Stimulated activated CD8-positive, alpha-beta memory T cell treated with anti-CD3 and anti-CD28 coated beads, Interleukin-7, amount 100 ng/mL, for 1 hour (primary cell): ENCODE measurements around the gene ZNF705A.
"Not testable (repeated sequence)": the region's sequence is repeated elsewhere in the genome, so short reads cannot be mapped to it uniquely, and the experiment has no call there.

Experiments
- DNase-seq, 2 donors: peaks; one replicate each; pipeline ENCODE4 v3.0.0-alpha.2; 2020; ENCODE audit warnings: low read depth in 2 of 2

ZNF705A gene

GRCh38 chr12:8156845-8157244, at the start of gene ZNF705A:
Gene ZNF705A, plus strand, starts transcription at chr12:8157015. Its CDS starts 15,611 bp downstream, at chr12:8172626.
- DNase-seq: no peak

GRCh38 chr12:8108808-8109398, 47.9 kb upstream of the ZNF705A start:
- peak; percentile 59 to 64 for DNase-seq

GRCh38 chr12:8113117-8113516, 43.7 kb upstream of the ZNF705A start:
- DNase-seq: not testable (repeated sequence)

DNA sequence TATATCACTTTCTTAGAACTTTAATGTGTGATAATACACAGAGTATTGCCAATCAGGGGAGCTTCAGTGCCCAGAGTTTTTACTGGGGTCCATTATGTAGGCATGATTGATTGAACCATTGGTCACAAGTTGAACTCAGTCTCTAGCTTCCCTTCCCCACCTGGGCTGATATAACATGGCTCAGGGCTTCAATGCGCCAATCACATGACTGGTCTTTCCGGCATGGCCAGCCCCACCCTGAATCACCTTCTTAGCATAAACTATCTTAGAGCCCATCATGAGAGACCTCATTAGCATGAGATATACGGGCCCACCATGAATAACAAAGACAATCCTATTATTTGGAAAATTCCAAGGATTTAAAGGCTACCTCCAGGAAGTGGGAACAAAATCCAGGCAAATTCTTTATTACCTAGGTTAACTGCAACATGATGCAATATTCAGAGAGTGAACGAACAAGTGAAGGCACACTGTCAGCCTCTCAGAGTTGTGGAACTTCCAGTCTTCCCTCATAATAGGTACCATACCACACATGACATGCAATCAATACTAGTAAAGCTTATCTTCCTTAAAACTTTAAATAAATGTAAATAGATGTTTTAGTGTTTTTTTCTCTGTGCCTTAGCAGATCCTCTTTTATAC, 36.6 kb upstream of the ZNF705A start:
- no peak for DNase-seq

DNA sequence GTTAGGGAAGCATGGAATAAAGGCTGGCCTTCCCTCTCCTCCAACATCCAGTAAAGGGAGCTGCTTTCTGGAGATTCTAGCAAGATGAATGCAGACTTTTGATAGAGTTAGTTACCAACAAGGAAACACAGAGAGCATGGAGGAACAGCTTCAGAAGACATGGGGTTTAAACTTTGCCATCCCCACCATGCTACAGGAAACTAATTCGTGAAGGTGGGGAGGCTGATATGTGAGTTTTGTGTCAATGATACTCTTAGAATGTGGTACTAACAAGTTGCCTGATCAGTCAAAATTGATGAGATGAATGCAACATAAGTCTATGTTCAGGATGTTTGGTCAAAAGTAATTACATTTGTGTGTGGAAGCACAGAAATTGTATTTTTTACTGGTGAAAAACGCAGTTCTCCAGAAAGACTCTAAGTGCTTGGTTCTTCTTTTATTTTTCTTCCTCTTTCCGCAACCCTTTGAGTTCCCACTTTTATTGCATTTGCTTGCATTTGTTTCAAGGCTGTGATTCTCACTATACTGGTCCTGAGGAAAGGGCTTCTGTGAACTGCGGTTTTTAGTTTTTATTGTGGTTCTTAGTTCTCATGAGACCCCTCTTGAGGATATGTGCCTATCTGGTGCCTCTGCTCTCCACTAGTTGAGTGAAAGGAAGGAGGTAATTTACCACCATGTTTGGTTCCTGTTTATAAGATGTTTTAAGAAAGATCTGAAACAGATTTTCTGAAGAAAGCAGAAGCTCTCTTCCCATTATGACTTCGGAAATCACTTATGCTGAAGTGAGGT, 33.5 kb upstream of the ZNF705A start, which contains the start of gene CLEC4A:
Gene CLEC4A, plus strand, starts transcription at position 494 of the 789 bp plus-strand sequence. Its CDS starts 262 bp downstream, at position 756.
- DNase-seq: no peak

DNA sequence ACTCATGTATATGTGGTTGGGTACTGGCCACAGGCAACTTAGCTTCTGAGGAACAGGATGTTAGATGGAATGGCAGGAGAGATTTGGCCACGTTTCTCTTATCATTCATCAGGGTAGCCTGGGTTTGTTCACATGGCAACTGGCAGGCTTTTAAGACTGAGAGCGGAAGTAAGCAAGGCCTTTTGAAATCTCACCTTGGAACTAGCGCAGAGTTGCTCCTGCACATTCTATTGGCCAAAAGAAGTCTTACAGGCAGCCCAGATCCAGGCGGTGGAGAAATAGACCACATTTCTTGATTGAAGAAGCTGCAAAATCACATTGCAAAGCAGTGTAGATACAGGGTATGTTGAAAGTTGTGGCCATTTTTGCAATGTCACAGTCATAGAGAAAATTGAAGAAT, 29.7 kb upstream of the ZNF705A start:
- DNase-seq: no peak

DNA sequence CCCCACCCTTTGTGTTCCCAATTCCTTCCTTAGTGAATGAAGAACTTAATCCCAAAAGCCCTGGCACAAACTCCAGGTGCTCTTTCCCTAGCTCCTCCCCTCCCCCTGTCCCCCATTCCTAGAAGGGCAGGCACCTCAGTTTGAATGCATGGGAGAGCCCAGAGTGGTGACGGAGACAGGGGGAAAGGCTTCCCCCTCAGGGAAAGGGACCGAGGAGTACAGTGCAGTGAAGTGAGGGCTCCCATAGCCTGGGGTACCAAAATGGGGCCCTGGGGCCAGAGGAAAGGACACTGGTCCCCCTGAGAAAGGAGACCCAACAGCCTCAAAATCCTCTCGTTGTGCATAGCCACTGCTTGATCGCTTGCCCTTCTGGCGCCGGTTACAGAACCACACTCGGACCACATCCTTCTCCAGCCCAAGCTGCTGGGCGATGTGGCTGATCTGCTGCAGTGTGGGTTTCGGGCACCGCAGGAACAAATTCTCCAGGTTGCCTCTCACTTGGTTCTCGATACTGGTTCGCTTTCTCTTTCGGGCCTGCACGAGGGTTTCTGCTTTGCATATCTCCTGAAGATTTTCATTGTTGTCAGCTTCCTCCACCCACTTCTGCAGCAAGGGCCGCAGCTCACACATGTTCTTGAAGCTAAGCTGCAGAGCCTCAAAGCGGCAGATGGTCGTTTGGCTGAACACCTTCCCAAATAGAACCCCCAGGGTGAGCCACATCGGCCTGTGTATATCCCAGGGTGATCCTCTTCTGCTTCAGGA, 23.0 kb upstream of the ZNF705A start:
- not testable (repeated sequence) for DNase-seq

- not testable (repeated sequence) for DNase-seq
Observed at GRCh38 chr12:8134398-8134930, 22.4 kb upstream of the ZNF705A start.

GRCh38 chr12:8141647-8142046, 15.2 kb upstream of the ZNF705A start:
- DNase-seq: not testable (repeated sequence)

- no peak for DNase-seq
Observed at GRCh38 chr12:8143261-8143660, 13.6 kb upstream of the ZNF705A start.

GRCh38 chr12:8145754-8146441, 10.9 kb upstream of the ZNF705A start:
- no peak for DNase-seq

DNA sequence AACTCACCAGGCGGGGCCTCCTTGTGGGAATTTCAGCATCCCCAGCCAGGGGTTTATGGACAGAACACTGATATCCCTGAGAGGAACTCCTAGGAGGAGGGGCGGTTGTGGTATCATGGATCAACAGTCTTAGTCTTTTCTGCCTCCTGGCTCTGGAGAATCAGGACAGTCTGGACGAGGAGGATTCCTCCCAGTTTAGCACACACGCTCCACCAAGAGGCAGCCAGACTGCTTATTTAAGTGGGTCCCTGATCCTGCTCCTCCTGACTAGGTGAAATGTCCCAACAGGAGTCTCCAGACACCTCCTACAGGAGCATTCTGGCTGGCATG, 10.4 kb upstream of the ZNF705A start:
- DNase-seq: no peak

- DNase-seq: no peak
Observed at GRCh38 chr12:8154526-8154925, 2.3 kb upstream of the ZNF705A start.

- no peak for DNase-seq
Observed at GRCh38 chr12:8156416-8156815, 399 bp upstream of the ZNF705A start.

- no peak for DNase-seq
Observed at GRCh38 chr12:8157484-8158198, 826 bp downstream of the ZNF705A start.

DNA sequence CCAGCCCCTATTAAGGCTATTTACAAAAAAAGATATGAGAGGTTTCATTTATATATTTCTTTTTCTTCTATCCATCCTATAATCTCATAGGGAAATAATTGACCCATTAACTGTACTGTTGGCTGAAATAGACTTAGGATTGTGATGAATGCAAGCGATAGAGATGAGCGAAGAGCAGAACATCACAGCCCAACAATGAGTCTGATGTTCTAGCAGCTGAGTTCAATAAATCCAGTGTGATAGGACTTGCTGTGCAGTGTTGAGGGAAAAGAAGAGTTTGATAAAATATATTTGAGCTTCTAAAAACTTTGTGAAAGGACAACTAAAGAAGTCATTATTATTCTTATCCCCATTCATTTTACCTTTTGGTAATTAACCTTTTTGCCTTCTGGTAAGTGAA, 16.1 kb downstream of the ZNF705A start:
- not testable (repeated sequence) for DNase-seq

DNA sequence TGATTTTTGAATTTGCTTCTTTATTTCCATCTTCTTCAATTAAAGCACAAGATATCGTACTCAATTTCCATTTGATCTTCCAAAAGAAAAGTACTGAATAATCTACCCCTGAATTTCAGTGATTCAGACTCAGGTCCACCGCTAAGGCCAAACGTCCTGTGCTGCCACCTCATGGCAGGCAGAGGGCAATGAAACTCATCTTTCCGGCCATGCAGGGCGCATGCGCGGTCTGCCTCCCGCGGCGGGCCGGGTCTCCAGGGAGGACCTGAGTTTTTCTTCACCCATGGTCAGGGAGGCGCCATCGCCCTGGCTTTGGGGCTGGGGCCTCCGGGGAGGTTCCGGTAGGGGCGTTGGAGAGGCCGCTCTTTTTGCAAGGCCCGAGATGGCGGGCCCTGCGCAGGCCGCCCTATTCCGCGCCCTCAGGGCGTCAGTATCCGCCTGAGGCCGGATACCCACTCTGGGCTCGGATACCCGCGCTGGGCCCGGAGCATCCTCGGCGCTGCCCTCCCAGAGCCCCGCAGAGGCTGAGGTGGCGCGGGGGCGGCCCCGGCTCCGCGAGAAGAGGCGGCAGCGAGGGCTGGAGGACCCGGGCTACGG, 23.3 kb downstream of the ZNF705A start:
- peak; percentile 37 to 66 for DNase-seq

- DNase-seq: not testable (repeated sequence)
Observed at GRCh38 chr12:8181271-8181670, 24.5 kb downstream of the ZNF705A start.

DNA sequence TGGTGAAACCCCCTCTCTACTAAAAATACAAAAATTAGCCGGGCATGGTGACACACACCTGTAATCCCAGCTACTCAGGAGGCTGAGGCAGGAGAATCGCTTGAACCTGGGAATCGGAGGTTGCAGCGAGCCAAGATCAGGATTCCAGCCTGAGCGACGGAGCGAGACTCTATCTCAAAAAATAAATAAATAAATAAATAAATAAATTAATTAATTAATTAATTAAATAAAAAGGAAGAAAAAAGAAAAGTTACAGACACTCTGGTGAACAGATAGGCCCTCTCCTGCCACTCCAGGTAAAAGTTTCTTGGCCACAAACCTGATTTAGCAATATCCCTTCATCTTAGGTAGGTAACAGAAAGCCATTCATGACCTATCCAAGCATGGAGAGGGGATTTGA, 26.1 kb downstream of the ZNF705A start:
- not testable (repeated sequence) for DNase-seq

DNA sequence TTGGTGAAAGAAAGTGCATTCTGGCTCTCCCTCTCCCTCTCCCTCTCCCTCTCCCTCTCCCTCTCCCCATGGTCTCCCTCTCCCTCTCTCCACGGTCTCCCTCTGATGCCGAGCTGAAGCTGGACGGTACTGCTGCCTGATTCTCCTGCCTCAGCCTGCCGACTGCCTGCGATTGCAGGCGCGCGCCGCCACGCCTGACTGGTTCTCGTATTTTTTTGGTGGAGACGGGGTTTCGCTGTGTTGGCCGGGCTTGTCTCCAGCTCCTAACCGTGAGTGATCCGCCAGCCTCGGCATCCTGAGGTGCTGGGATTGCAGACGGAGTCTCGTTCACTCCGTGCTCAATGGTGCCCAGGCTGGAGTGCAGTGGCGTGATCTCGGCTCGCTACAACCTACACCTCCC, 26.5 kb downstream of the ZNF705A start:
- not testable (repeated sequence) for DNase-seq
